ENCODE data around the gene TSR3. TPM values are rescaled to one million over a fixed set of nuclear protein-coding genes. Genes with fewer than 3 reads are reported as not detected.
"Not testable (repeated sequence)": the region's sequence is repeated elsewhere in the genome, so short reads cannot be mapped to it uniquely, and the experiment has no call there.

The TSR3 gene
- total and polyA plus RNA-seq, 5 donors = 49.6 to 58.5 (median 53.7) TPM

- no peak overlapping the region for H3K4me3 ChIP-seq (ENCODE audit: low read length)
- no peaks in the 10 kb centered on the region for H3K9me3 ChIP-seq (ENCODE audit: control insufficient read depth, low read length)
- DNase-seq (no peak), ATAC-seq (no peak)
- H3K27me3 ChIP-seq (ENCODE audit: control insufficient read depth, insufficient read depth) = no peaks in the 10 kb centered on the region
- WGBS = 50% methylated on average over 16 of the region's 16 CpGs
- H3K27ac ChIP-seq (ENCODE audit: low read length) = no peak overlapping the region
- intact Hi-C loops (cut with DNase I) = loop anchor here in 1 of 4 donors (10.0 kb wide), 1 partner anchor 59 kb away; no protein-coding TSS in a partner anchor
- H3K4me1 ChIP-seq (ENCODE audit: control insufficient read depth, insufficient read depth, low read length) = no peaks in the 10 kb centered on the region
These were observed 16.3 kb downstream of the TSR3 start for GRCh38 chr16:1335211-1335971.

GRCh38 chr16:1334739-1335138 lies 16.9 kb downstream of the TSR3 start:
- H3K4me1 ChIP-seq (ENCODE audit: control insufficient read depth, insufficient read depth, low read length) = no peaks in the 10 kb centered on the region
- H3K27ac ChIP-seq (ENCODE audit: low read length) = no peak overlapping the region
- DNase-seq (no peak), ATAC-seq (no peak)
- intact Hi-C loops (cut with DNase I) = loop anchor here in 1 of 4 donors (10.0 kb wide), 1 partner anchor 60 kb away; no protein-coding TSS in a partner anchor
- no peak overlapping the region for H3K4me3 ChIP-seq (ENCODE audit: low read length)
- no peaks in the 10 kb centered on the region for H3K9me3 ChIP-seq (ENCODE audit: control insufficient read depth, low read length)
- H3K27me3 ChIP-seq (ENCODE audit: control insufficient read depth, insufficient read depth) = no peaks in the 10 kb centered on the region
- WGBS = 36% methylated on average over 9 of the region's 9 CpGs

GRCh38 chr16:1333854-1334700 lies 17.6 kb downstream of the TSR3 start:
- DNase-seq = no peak
- WGBS = 2% methylated on average over 78 of the region's 78 CpGs
- no peak for ATAC-seq
- no peaks in the 10 kb centered on the region for H3K27me3 ChIP-seq (ENCODE audit: control insufficient read depth, insufficient read depth)
- no peaks in the 10 kb centered on the region for H3K4me1 ChIP-seq (ENCODE audit: control insufficient read depth, insufficient read depth, low read length)
- intact Hi-C loops (cut with DNase I) = loop anchor here in 1 of 4 donors (10.0 kb wide), 1 partner anchor 61 kb away; no protein-coding TSS in a partner anchor
- no peaks in the 10 kb centered on the region for H3K9me3 ChIP-seq (ENCODE audit: control insufficient read depth, low read length)
- no peak overlapping the region for H3K27ac ChIP-seq (ENCODE audit: low read length)
- peak overlapping the region; percentile 49 for H3K4me3 ChIP-seq (ENCODE audit: low read length)

- Histone ChIP-seq H3K4me1 (ENCODE audit: control insufficient read depth, insufficient read depth, low read length) (no peaks in the 10 kb centered on the region), H3K4me3 (ENCODE audit: low read length) (peak within 1 kb of the TSS; percentile 49), H3K9me3 (ENCODE audit: control insufficient read depth, low read length) (no peaks in the 10 kb centered on the region), H3K27me3 (ENCODE audit: control insufficient read depth, insufficient read depth) (no peaks in the 10 kb centered on the region), H3K27ac (ENCODE audit: low read length) (no peak within 1 kb of the TSS)
- 4% methylated on average over 83 of the region's 83 CpGs for WGBS
- DNase-seq = peak in 2 of 3 donors; percentile 48 to 79
- ATAC-seq = peak; percentile 47 to 74
- intact Hi-C loops (cut with DNase I) = loop anchor here in 1 of 4 donors (10.0 kb wide), 1 partner anchor 62 kb away; no protein-coding TSS in a partner anchor
These were observed 18.4 kb downstream of the TSR3 start, which contains the start of gene BAIAP3 for GRCh38 chr16:1333149-1333812. Gene BAIAP3 (plus strand): TSS chr16:1333645. CDS start chr16:1338550, 4,905 bp downstream.

GRCh38 chr16:1332618-1333148 lies 19.0 kb downstream of the TSR3 start:
- Histone ChIP-seq H3K9me3 (ENCODE audit: control insufficient read depth, low read length) (no peaks in the 10 kb centered on the region), H3K4me3 (ENCODE audit: low read length) (peak overlapping the region; percentile 49), H3K27me3 (ENCODE audit: control insufficient read depth, insufficient read depth) (no peaks in the 10 kb centered on the region), H3K27ac (ENCODE audit: low read length) (no peak overlapping the region), H3K4me1 (ENCODE audit: control insufficient read depth, insufficient read depth, low read length) (no peaks in the 10 kb centered on the region)
- intact Hi-C loops (cut with DNase I) = loop anchor here in 1 of 4 donors (10.0 kb wide), 1 partner anchor 62 kb away; no protein-coding TSS in a partner anchor
- ATAC-seq (peak; percentile 2 to 4), DNase-seq (no peak)
- WGBS = 5% methylated on average over 26 of the region's 26 CpGs

- ATAC-seq (peak; percentile 4 to 17), DNase-seq (peak; percentile 58 to 79 (median 78))
- Histone ChIP-seq H3K4me3 (ENCODE audit: low read length) (peak overlapping the region; percentile 49), H3K27ac (ENCODE audit: low read length) (peak overlapping the region; percentile 2), H3K9me3 (ENCODE audit: control insufficient read depth, low read length) (no peaks in the 10 kb centered on the region), H3K4me1 (ENCODE audit: control insufficient read depth, insufficient read depth, low read length) (no peaks in the 10 kb centered on the region), H3K27me3 (ENCODE audit: control insufficient read depth, insufficient read depth) (no peaks in the 10 kb centered on the region)
- whole genome bisulfite sequencing = 3% methylated on average over 34 of the region's 34 CpGs
- intact Hi-C loops (cut with DNase I) = loop anchor here in 1 of 4 donors (10.0 kb wide), 1 partner anchor 63 kb away; no protein-coding TSS in a partner anchor
These were observed 19.7 kb downstream of the TSR3 start for GRCh38 chr16:1331712-1332617.

- 49% methylated on average over 22 of the region's 22 CpGs for WGBS
- Histone ChIP-seq H3K27me3 (ENCODE audit: control insufficient read depth, insufficient read depth) (no peaks in the 10 kb centered on the region), H3K4me1 (ENCODE audit: control insufficient read depth, insufficient read depth, low read length) (no peaks in the 10 kb centered on the region), H3K27ac (ENCODE audit: low read length) (no peak overlapping the region), H3K9me3 (ENCODE audit: control insufficient read depth, low read length) (no peaks in the 10 kb centered on the region), H3K4me3 (ENCODE audit: low read length) (peak overlapping the region; percentile 49)
- ATAC-seq (no peak), DNase-seq (no peak)
- intact Hi-C loops (cut with DNase I) = loop anchor here in 1 of 4 donors (10.0 kb wide), 1 partner anchor 64 kb away; no protein-coding TSS in a partner anchor
These were observed 20.6 kb downstream of the TSR3 start for GRCh38 chr16:1330931-1331711.

GRCh38 chr16:1330260-1330914 lies 21.3 kb downstream of the TSR3 start:
- intact Hi-C loops (cut with DNase I) = loop anchor here in 1 of 4 donors (10.0 kb wide), 1 partner anchor 64 kb away; no protein-coding TSS in a partner anchor
- H3K4me1 ChIP-seq (ENCODE audit: control insufficient read depth, insufficient read depth, low read length) = no peaks in the 10 kb centered on the region
- H3K9me3 ChIP-seq (ENCODE audit: control insufficient read depth, low read length) = no peaks in the 10 kb centered on the region
- DNase-seq (no peak), ATAC-seq (no peak)
- no peak overlapping the region for H3K4me3 ChIP-seq (ENCODE audit: low read length)
- H3K27ac ChIP-seq (ENCODE audit: low read length) = no peak overlapping the region
- 67% methylated on average over 17 of the region's 17 CpGs for WGBS
- H3K27me3 ChIP-seq (ENCODE audit: control insufficient read depth, insufficient read depth) = no peaks in the 10 kb centered on the region

GRCh38 chr16:1328961-1329360 lies 22.7 kb downstream of the TSR3 start:
- intact Hi-C loops (cut with DNase I); DNase-seq; H3K4me1 ChIP-seq (ENCODE audit: control insufficient read depth, insufficient read depth, low read length); H3K9me3 ChIP-seq (ENCODE audit: control insufficient read depth, low read length); H3K27ac ChIP-seq (ENCODE audit: low read length); H3K27me3 ChIP-seq (ENCODE audit: control insufficient read depth, insufficient read depth); H3K4me3 ChIP-seq (ENCODE audit: low read length); ATAC-seq: not testable (repeated sequence)
- WGBS = 93% methylated on average over 10 of the region's 10 CpGs
